ENCODE data around the gene PCDHA7.
"Not testable (repeated sequence)": the region's sequence is repeated elsewhere in the genome, so short reads cannot be mapped to it uniquely, and the experiment has no call there.

GRCh38 chr5:140787422-140787821 is 46.6 kb upstream of the PCDHA7 start:
- TF ChIP-seq POLR2A (IDR thresholded peaks at IDR 0.05; ENCODE audit: extremely low read depth, insufficient read length); CTCF (IDR thresholded peaks at IDR 0.05; ENCODE audit: low read depth, low read length); MAX (IDR thresholded peaks at IDR 0.05; ENCODE audit: low read depth, low read length); MYC (IDR thresholded peaks at IDR 0.05; ENCODE audit: low read depth, low read length): not testable (repeated sequence)

All from NB4 (cell line).